K562 (cell line): ENCODE measurements around the gene LAPTM5. TPM values are rescaled to one million over a fixed set of nuclear protein-coding genes. Genes with fewer than 3 reads are reported as not detected.

Experiments used
- ARID1B ChIP-seq: fragments of 450-650 bp; IDR thresholded peaks from 2 replicates; pipeline ENCODE4 v1.6.1; 2016; ENCODE audit warnings: antibody characterized with exemption, mild to moderate bottlenecking, inconsistent platforms
- ARID2 ChIP-seq: fragments of 450-650 bp; IDR thresholded peaks from 2 replicates; pipeline ENCODE4 v1.6.1; 2017; ENCODE audit warnings: antibody characterized with exemption, mild to moderate bottlenecking
- CEBPG ChIP-seq, 3 experiments: fragments of 200-800 bp in 1 of 3; sonication (Bioruptor generic) in 1 of 3; sonication (generic) in 1 of 3; formaldehyde crosslinking in 1 of 3; IDR thresholded peaks in 2 of 3; conservative IDR thresholded peaks in 1 of 3; 2 replicates each; pipeline versions ENCODE4 v1.6.1 to v1.8.0; 2016 to 2022; ENCODE audit warnings: missing compliant biosample characterization in 2 of 3, missing genetic modification characterization in 2 of 3, mild to moderate bottlenecking in 1 of 3, missing genetic modification reagents in 1 of 3
- EP300 ChIP-seq: IDR thresholded peaks from 2 replicates; pipeline ENCODE4 v1.6.1; 2012; ENCODE audit warnings: low read length, improper control_type of control experiment
- FOSL1 ChIP-seq: fragments of 200-800 bp; sonication (Bioruptor generic); conservative IDR thresholded peaks from 2 replicates; pipeline ENCODE4 v1.6.1; 2016; ENCODE audit warnings: missing genetic modification characterization, missing compliant biosample characterization
- KLF1 ChIP-seq: fragments of 450-650 bp; IDR thresholded peaks from 2 replicates; pipeline ENCODE4 v1.6.1; 2016; ENCODE audit warnings: missing genetic modification characterization, missing compliant biosample characterization
- TEAD4 ChIP-seq, 2 experiments: sonication (generic) in 1 of 2; formaldehyde crosslinking in 1 of 2; IDR thresholded peaks; 2 replicates each; pipeline versions ENCODE4 v1.6.1 to v1.8.0; 2012 to 2022; ENCODE audit warnings: borderline replicate concordance in 1 of 2, inconsistent platforms in 1 of 2, low read length in 1 of 2, mild to moderate bottlenecking in 1 of 2, missing genetic modification reagents in 1 of 2
- polyA plus RNA-seq, 8 experiments: library from polyadenylated mRNA; depleted of rRNA in 4 of 8; stranded (reverse) in 5 of 8; unstranded in 3 of 8; fragments of >200 nt; fragmentation: Nextera tagmentation in 2 of 8; fragmentation: Illumina TruSeq in 1 of 8; extraction: Ambion mirVana in 2 of 8; extraction: Trizol in 1 of 8; gene quantifications; 2 replicates each; pipeline versions ENCODE4 v1.2.1 to v1.2.3, GENCODE V29; 2011 to 2014; ENCODE audit warnings: inconsistent platforms in 1 of 8, missing spikeins in 1 of 8
- total RNA-seq, 7 experiments: library from RNA; depleted of rRNA in 6 of 7; stranded (reverse); fragments of >200 nt in 6 of 7; fragmentation: Illumina TruSeq in 2 of 7; extraction: Trizol in 2 of 7; gene quantifications; 2 replicates each; pipeline versions ENCODE4 v1.2.1 to v1.2.3, GENCODE V29; 2011 to 2021; ENCODE audit warnings: low replicate concordance in 1 of 7
- TF ChIP-seq, protein P1 (sequence below), 2 experiments: fragments of 250-450 bp in 1 of 2; fragments of 450-650 bp in 1 of 2; sonication (Bioruptor Pico) in 1 of 2; IDR thresholded peaks; 2 replicates each; pipeline versions ENCODE4 v1.6.1 to v1.8.0; 2016 to 2021; ENCODE audit warnings: mild to moderate bottlenecking in 2 of 2, moderate library complexity in 2 of 2, missing compliant biosample characterization in 1 of 2, missing genetic modification characterization in 1 of 2
- TF ChIP-seq, protein P2 (sequence below), 2 experiments: fragments of 450-650 bp in 1 of 2; sonication (generic) in 1 of 2; formaldehyde crosslinking in 1 of 2; IDR thresholded peaks; 2 replicates each; pipeline versions ENCODE4 v1.7.1 to v1.9.0; 2016 to 2022; ENCODE audit warnings: inconsistent platforms in 1 of 2, mild to moderate bottlenecking in 1 of 2, missing genetic modification reagents in 1 of 2
- TF ChIP-seq, protein P3 (sequence below), 2 experiments: fragments of 450-650 bp; IDR thresholded peaks; 2 replicates each; pipeline ENCODE4 v1.6.1; 2018; ENCODE audit warnings: mild to moderate bottlenecking in 2 of 2, low read depth in 1 of 2; ENCODE audit not compliant: partially characterized antibody in 2 of 2

Gene LAPTM5
- total and polyA plus RNA-seq, 9 of the 15 experiments (the other 6 are each of a cell fraction or from before 2014, with no cell fraction given), result 2.4 to 47.3 (median 20.3) TPM

DNA sequence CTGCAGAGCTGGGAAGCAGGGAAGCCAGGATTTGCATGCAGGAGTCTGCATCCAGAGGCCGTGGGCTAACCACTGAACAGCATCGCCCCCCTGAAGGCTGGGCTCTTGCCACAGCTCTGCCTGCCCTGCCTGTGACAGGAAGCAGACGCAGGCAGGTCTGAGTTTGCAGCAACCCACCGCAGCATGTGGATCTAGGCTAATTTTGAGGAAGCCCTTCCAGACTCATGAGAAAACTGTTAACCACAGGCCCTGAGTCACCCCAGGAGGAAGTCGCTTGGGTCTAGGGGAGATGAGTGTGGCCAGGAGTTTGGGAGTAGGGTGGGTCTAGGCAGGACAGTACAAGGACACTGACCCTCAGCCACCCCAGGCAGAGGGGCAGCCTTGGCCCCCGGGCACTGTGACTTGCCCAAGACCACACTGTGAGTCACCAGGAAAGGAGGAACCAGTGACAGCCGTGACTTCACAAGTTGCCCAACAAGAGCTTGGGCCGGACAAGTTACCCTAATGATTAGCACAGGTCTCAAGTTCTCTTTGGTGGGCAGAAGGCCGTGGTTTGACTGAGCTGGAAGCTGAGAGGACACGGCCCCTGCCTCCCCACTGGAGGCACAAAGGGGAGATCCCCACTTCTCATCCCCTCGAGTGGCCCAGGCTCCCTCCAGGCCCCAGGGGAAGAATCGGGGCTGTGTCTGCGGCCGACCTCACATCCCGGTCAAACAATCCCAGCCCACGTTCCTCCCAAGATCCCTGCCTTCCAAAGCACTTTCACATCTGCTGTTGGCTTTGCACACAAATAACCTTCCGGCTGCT, 826 bp downstream of the LAPTM5 start (continued):
- TF ChIP-seq EP300 (peak; percentile 58), TEAD4 (IDR thresholded peaks at IDR 0.05; ENCODE audit: low read length) (peak; percentile 60; the same call in 1 of the 2 replicates), TEAD4 (CRISPR knock-in tag; IDR thresholded peaks at IDR 0.05; ENCODE audit: borderline replicate concordance) (no peak), KLF1 (0 out of 2 replicates have a peak, but pooled peaks have one; percentile 36), CEBPG (CRISPR knock-in tag; IDR thresholded peaks at IDR 0.05) (no peak; the same call in none of the 2 replicates), CEBPG (tag; conservative IDR thresholded peaks at IDR 0.05 in 1 of 2, IDR thresholded peaks at IDR 0.05 in 1 of 2) (peak; percentile 80 to 87), ARID1B (peak; percentile 83), FOSL1 (tag) (peak; percentile 97), ARID2 (no peak)
- TF ChIP-seq, protein P1, sequence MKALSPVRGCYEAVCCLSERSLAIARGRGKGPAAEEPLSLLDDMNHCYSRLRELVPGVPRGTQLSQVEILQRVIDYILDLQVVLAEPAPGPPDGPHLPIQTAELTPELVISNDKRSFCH (CRISPR knock-in tag; IDR thresholded peaks at IDR 0.05), result no peak
- TF ChIP-seq, protein P1 (tag; IDR thresholded peaks at IDR 0.05), result peak; percentile 80
- TF ChIP-seq, protein P2, sequence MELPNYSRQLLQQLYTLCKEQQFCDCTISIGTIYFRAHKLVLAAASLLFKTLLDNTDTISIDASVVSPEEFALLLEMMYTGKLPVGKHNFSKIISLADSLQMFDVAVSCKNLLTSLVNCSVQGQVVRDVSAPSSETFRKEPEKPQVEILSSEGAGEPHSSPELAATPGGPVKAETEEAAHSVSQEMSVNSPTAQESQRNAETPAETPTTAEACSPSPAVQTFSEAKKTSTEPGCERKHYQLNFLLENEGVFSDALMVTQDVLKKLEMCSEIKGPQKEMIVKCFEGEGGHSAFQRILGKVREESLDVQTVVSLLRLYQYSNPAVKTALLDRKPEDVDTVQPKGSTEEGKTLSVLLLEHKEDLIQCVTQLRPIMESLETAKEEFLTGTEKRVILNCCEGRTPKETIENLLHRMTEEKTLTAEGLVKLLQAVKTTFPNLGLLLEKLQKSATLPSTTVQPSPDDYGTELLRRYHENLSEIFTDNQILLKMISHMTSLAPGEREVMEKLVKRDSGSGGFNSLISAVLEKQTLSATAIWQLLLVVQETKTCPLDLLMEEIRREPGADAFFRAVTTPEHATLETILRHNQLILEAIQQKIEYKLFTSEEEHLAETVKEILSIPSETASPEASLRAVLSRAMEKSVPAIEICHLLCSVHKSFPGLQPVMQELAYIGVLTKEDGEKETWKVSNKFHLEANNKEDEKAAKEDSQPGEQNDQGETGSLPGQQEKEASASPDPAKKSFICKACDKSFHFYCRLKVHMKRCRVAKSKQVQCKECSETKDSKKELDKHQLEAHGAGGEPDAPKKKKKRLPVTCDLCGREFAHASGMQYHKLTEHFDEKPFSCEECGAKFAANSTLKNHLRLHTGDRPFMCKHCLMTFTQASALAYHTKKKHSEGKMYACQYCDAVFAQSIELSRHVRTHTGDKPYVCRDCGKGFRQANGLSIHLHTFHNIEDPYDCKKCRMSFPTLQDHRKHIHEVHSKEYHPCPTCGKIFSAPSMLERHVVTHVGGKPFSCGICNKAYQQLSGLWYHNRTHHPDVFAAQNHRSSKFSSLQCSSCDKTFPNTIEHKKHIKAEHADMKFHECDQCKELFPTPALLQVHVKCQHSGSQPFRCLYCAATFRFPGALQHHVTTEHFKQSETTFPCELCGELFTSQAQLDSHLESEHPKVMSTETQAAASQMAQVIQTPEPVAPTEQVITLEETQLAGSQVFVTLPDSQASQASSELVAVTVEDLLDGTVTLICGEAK (IDR thresholded peaks at IDR 0.05), result 0 out of 2 replicates have a peak, but pooled peaks have one; percentile 24
- TF ChIP-seq, protein P2 (CRISPR knock-in tag; IDR thresholded peaks at IDR 0.05), result no peak; the same call in 1 of the 2 replicates
- TF ChIP-seq, protein P3, sequence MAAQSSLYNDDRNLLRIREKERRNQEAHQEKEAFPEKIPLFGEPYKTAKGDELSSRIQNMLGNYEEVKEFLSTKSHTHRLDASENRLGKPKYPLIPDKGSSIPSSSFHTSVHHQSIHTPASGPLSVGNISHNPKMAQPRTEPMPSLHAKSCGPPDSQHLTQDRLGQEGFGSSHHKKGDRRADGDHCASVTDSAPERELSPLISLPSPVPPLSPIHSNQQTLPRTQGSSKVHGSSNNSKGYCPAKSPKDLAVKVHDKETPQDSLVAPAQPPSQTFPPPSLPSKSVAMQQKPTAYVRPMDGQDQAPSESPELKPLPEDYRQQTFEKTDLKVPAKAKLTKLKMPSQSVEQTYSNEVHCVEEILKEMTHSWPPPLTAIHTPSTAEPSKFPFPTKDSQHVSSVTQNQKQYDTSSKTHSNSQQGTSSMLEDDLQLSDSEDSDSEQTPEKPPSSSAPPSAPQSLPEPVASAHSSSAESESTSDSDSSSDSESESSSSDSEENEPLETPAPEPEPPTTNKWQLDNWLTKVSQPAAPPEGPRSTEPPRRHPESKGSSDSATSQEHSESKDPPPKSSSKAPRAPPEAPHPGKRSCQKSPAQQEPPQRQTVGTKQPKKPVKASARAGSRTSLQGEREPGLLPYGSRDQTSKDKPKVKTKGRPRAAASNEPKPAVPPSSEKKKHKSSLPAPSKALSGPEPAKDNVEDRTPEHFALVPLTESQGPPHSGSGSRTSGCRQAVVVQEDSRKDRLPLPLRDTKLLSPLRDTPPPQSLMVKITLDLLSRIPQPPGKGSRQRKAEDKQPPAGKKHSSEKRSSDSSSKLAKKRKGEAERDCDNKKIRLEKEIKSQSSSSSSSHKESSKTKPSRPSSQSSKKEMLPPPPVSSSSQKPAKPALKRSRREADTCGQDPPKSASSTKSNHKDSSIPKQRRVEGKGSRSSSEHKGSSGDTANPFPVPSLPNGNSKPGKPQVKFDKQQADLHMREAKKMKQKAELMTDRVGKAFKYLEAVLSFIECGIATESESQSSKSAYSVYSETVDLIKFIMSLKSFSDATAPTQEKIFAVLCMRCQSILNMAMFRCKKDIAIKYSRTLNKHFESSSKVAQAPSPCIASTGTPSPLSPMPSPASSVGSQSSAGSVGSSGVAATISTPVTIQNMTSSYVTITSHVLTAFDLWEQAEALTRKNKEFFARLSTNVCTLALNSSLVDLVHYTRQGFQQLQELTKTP (IDR thresholded peaks at IDR 0.05; ENCODE audit: low read depth in 1 of 2, partially characterized antibody in 2 of 2), result peak; percentile 39 to 66
